Activated CD8-positive, alpha-beta memory T cell treated with anti-CD3 and anti-CD28 coated beads for 36 hours (primary cell): ENCODE data around the gene APOA4. TPM values are rescaled to one million over a fixed set of nuclear protein-coding genes. Genes with fewer than 3 reads are reported as not detected.

Experiments used
- CTCF ChIA-PET: fragments of 350-600 bp; sonication (Branson Sonifier 250); formaldehyde crosslinking; loops from one replicate; lab custom pipeline; 2021; ENCODE audit warnings: antibody characterized with exemption; lab: Charles Lee
- POLR2A ChIA-PET: fragments of 350-600 bp; sonication (Branson Sonifier 250); formaldehyde crosslinking; loops from one replicate; lab custom pipeline; 2021; ENCODE audit warnings: antibody characterized with exemption; lab: Charles Lee
- total RNA-seq, 2 experiments: library from RNA; stranded (reverse); gene quantifications; one replicate each; pipeline ENCODE4 v1.2.3, GENCODE V29; 2021

APOA4 gene
- total RNA-seq, 2 experiments from 2014 or later: not detected

- ChIA-PET POLR2A (interaction anchor here (0.9 to 1.8 kb wide), 5 partner anchors 18 to 262 kb away, joined by 3 to 12 read pairs (median 7); partner anchors contain the start of genes APOA5 and ZPR1), CTCF (interaction anchor here (0.6 to 2.8 kb wide), 17 partner anchors 13 to 338 kb away, joined by 3 to 56 read pairs (median 4); partner anchors contain the start of genes APOA4, APOA5 and BUD13)
These were observed 12.1 kb upstream of the APOA4 start for GRCh38 chr11:116835042-116835772.

DNA sequence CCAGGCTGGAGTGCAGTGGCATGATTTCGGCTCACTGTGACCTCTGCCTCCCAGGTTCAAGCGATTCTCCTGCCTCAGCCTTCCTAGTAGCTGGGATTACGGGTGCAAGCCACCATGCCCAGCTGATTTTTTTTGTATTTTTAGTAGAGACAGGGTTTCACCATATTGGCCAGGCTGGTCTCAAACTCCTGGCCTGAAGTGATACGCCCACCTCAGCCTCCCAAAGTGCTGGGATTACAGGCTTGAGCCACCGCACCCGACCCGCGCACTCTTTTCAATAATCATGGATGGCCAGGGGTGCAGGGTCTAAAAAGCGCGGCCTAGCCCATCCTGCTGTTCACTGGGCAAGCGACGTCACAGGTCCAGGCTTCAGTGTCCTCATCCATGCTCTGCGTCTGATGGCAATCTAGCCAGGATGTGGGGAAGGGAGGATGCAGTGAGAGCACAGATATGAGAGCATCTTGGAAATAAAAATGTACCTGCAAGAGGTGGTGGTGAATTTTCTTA lies 11.5 kb upstream of the APOA4 start:
- CTCF ChIA-PET: interaction anchor here (1.0 to 1.9 kb wide), 2 partner anchors 47 to 102 kb away, joined by 3 to 11 read pairs; partner anchors contain the start of gene ZPR1
- POLR2A ChIA-PET: interaction anchor here (1.5 to 1.8 kb wide), 2 partner anchors 19 to 44 kb away, joined by 5 to 7 read pairs; no protein-coding TSS in a partner anchor

DNA sequence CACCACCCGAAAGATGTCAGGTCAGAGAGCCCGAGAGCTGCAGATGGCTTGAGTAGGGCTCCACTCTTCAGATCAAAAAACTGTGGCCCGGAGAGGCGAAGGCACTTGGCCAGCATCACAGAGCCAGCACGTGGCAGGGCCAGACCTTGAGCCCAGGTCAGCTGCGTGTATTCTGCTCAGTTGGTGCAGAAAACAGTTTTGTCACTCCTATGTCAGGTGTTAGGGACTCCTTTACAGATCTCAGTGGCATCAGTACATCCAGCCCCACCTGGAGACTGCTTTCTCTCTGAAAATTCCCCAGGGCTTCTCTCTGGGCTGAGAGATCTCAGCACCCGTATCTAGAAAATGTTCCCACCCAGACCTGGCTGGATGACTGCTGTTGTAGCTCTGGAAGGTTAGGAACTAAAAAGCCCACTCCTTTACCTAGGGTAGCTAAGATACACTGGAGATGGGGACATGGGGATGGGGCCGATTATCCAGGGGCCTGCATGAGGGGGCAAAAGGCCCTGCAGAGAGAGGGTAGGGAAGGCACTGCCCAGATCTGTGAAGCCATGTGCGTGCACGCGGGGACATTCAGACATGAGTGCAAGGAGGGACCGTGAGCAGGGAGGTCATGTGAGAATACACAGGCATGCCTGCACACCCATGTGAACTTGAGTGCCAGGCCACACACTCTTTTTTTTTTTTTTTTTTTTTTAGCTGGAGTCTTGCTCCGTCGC lies 10.9 kb upstream of the APOA4 start:
- ChIA-PET POLR2A (interaction anchor here (1.5 kb wide), 1 partner anchor 44 kb away, joined by 5 read pairs; no protein-coding TSS in a partner anchor), CTCF (interaction anchor here (1.0 kb wide), 1 partner anchor 46 kb away, joined by 3 read pairs; the partner anchor contains the start of gene ZPR1)

DNA sequence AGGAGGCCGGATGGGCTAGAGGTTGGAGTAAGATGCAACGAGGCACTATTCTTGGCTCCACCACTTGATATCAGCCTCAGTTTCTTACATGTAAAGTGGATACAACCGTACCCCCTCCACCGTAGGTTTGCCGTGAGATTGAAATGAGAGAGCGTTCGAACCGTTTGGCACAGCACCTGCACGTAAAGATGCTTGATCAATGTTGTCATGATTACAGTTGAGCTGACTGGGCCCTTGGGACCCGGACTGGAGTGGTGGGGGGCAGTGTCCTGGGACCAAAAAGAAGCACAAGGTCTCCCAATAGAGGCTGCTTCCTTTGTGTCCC lies 10.3 kb upstream of the APOA4 start:
- POLR2A ChIA-PET: interaction anchor here (1.5 kb wide), 1 partner anchor 43 kb away, joined by 5 read pairs; no protein-coding TSS in a partner anchor

DNA sequence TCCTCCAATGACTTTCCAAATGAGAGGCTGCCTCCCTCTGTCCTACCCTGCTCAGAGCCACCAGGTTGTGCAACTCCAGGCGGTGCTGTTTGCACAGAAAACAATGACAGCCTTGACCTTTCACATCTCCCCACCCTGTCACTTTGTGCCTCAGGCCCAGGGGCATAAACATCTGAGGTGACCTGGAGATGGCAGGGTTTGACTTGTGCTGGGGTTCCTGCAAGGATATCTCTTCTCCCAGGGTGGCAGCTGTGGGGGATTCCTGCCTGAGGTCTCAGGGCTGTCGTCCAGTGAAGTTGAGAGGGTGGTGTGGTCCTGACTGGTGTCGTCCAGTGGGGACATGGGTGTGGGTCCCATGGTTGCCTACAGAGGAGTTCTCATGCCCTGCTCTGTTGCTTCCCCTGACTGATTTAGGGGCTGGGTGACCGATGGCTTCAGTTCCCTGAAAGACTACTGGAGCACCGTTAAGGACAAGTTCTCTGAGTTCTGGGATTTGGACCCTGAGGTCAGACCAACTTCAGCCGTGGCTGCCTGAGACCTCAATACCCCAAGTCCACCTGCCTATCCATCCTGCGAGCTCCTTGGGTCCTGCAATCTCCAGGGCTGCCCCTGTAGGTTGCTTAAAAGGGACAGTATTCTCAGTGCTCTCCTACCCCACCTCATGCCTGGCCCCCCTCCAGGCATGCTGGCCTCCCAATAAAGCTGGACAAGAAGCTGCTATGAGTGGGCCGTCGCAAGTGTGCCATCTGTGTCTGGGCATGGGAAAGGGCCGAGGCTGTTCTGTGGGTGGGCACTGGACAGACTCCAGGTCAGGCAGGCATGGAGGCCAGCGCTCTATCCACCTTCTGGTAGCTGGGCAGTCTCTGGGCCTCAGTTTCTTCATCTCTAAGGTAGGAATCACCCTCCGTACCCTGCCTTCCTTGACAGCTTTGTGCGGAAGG lies 9.5 kb upstream of the APOA4 start:
- POLR2A ChIA-PET: interaction anchor here (1.5 kb wide), 1 partner anchor 42 kb away, joined by 5 read pairs; no protein-coding TSS in a partner anchor
- CTCF ChIA-PET: interaction anchor here (0.6 to 1.5 kb wide), 2 partner anchors 42 to 221 kb away, joined by 3 to 4 read pairs; no protein-coding TSS in a partner anchor

More for the DNA sequence above, 10.3 kb upstream of the APOA4 start:
- CTCF ChIA-PET: interaction anchor here (0.6 to 1.0 kb wide), 2 partner anchors 46 to 220 kb away, joined by 3 to 4 read pairs; partner anchors contain the start of gene ZPR1

GRCh38 chr11:116831790-116832349 lies 8.8 kb upstream of the APOA4 start:
- ChIA-PET POLR2A (no interaction called here), CTCF (interaction anchor here (1.5 kb wide), 1 partner anchor 41 kb away, joined by 3 read pairs; no protein-coding TSS in a partner anchor)

- CTCF ChIA-PET: no interaction called here
- POLR2A ChIA-PET: no interaction called here
These were observed 7.2 kb upstream of the APOA4 start for GRCh38 chr11:116830184-116830912.

GRCh38 chr11:116829525-116830183 lies 6.5 kb upstream of the APOA4 start, which contains the start of gene APOC3:
Gene APOC3 (plus strand): TSS chr11:116829907. CDS start chr11:116830583, 676 bp downstream.
- CTCF ChIA-PET: no interaction called here
- POLR2A ChIA-PET: no interaction called here

GRCh38 chr11:116828632-116829524 lies 5.8 kb upstream of the APOA4 start:
- ChIA-PET POLR2A (no interaction called here), CTCF (interaction anchor here (0.7 kb wide), 1 partner anchor 36 kb away, joined by 3 read pairs; no protein-coding TSS in a partner anchor)

GRCh38 chr11:116827461-116827860 lies 4.4 kb upstream of the APOA4 start:
- POLR2A ChIA-PET: no interaction called here
- CTCF ChIA-PET: no interaction called here

DNA sequence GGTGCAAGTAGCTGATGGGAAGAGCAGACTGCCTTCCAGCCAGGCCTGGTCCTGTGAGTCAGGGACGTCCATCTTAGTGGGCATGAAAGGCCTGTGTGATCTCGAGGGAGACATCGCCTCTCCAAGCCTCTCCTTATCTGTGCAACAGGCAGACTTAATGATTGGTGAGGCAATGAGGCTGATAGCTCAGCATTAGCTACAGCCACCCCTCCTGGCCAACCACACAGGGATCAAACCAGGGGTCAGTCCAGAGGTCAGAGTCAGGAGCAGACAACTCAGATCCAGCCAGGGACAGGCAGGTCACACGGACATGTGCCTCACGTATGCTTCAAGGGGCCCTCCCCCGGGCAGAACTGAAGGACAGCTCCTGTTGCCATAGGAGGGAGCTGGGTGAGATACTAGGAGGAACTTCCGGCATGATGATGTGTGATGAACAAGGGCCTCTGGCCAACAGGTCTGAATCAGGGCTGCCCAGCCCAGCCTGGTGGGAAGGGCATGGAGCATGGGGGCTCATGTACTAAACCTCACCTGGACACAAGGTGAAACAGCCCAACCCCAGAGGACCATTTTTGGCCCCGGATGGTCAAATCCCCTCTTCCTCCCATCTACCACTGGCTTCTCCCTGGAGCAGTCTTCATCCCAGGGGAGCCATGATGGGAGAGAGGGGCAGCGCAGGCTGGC lies 3.8 kb upstream of the APOA4 start:
- CTCF ChIA-PET: no interaction called here
- POLR2A ChIA-PET: no interaction called here

DNA sequence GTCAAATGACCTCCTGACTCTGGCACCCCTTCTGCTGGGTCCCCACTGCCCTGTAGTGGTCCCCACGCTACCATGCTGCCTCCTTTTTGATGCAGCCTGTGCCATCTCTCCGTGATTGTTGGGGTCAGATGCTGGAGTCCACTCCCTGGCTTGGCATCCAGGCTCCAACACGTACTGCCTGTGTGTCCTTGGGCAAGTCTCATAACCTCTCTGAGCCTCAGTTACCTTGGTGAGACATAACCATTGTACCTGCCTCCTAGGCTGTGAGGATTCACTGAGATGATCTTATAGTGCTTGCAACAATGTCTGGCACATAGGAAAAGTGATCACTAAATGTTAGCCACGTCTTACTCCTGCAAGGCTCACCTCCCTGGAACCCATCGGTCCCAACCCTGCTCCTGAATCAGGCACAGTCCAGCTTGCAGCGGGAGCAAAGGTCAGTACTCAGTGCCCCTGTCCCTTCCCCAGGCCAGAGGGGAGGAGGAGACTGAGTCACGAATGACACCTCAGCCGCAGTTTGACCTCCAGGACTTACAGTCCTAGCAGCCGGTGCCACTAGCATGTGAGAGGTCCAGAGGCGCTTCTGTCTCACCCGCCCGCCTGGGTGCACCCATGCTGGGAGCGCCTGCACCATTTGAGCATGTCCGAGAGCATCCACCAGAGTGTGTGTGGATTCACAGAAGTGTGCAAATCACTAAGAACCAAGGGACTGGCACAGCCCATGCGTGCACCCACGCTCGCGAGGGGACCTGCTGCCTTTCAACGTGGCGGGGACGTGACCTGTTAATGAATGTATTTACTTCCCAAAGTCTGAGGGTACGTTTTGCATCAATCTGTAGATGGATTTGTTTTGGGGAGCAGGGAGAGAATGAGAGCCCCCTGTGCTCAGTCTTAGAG lies 3.0 kb upstream of the APOA4 start:
- ChIA-PET POLR2A (no interaction called here), CTCF (no interaction called here)

GRCh38 chr11:116825434-116825833 lies 2.3 kb upstream of the APOA4 start:
- ChIA-PET CTCF (no interaction called here), POLR2A (no interaction called here)

DNA sequence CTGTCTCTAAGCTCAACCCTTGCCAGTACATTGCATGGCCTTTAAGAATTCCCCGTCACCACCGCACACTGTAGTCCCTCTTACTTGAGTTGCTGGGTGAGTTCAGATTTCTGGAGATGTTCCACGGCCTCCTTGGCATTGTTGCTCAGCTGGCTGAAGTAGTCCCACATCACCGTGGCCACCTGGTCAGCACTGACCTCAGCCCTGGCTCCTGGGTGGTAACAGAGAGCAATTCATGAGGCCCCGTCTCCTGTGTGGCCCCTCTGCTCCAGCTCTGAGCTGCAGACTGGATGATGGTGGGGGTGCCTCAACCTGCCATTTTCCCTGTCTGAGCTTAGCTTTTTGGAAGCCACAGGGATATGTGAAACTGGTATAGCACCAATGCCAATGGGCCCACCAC lies 529 bp downstream of the APOA4 start:
- POLR2A ChIA-PET: no interaction called here
- CTCF ChIA-PET: interaction anchor here (0.6 to 2.3 kb wide), 3 partner anchors 14 to 284 kb away, joined by 3 to 11 read pairs (median 3); partner anchors contain the start of gene APOA1
